GM12864 (cell line): ENCODE measurements around the gene AASDH.

Source experiments
- DNase-seq: peaks from one replicate; pipeline ENCODE4 v3.0.0-alpha.2; 2011; ENCODE audit warnings: low read depth
- H3K4me3 ChIP-seq: 2 replicates; pipeline ENCODE4 v1.5.1; 2011; ENCODE audit warnings: mild to moderate bottlenecking, low read depth, low read length, control low read depth
- CTCF ChIP-seq: IDR thresholded peaks from 2 replicates; pipeline ENCODE4 v1.5.1; 2011; ENCODE audit warnings: low read depth, mild to moderate bottlenecking, moderate library complexity, low read length, control low read depth, inconsistent platforms; ENCODE audit errors: missing control alignments

AASDH gene

GRCh38 chr4:56387023-56388001 lies at the start of gene AASDH:
TSS of gene AASDH (minus strand) at chr4:56387491. CDS start at chr4:56384299, 3,192 bp downstream.
- no peak for TF ChIP-seq CTCF
- DNase-seq: peak; percentile 80
- peak within 1 kb of the TSS; percentile 82 for H3K4me3 ChIP-seq

- peak within 1 kb of the TSS; percentile 93 for H3K4me3 ChIP-seq
- no peak for TF ChIP-seq CTCF
- peak; percentile 88 for DNase-seq
Measured at GRCh38 chr4:56435140-56435926, 48.0 kb upstream of the AASDH start, which contains the start of gene PPAT. TSS of gene PPAT (minus strand) at chr4:56435615. CDS start at chr4:56435477, 138 bp downstream.

GRCh38 chr4:56434599-56435139 lies 47.4 kb upstream of the AASDH start:
- no peak for DNase-seq
- TF ChIP-seq CTCF: no peak
- peak overlapping the region; percentile 93 for H3K4me3 ChIP-seq

GRCh38 chr4:56433280-56433679 lies 46.0 kb upstream of the AASDH start:
- H3K4me3 ChIP-seq: peak overlapping the region; percentile 93; the same call in 1 of the 2 replicates
- TF ChIP-seq CTCF: no peak
- no peak for DNase-seq

GRCh38 chr4:56430203-56430602 lies 42.9 kb upstream of the AASDH start:
- no peak overlapping the region for H3K4me3 ChIP-seq
- TF ChIP-seq CTCF: no peak
- no peak for DNase-seq

- no peak for TF ChIP-seq CTCF
- DNase-seq: no peak
- no peak overlapping the region for H3K4me3 ChIP-seq
Measured at GRCh38 chr4:56427179-56427578, 39.9 kb upstream of the AASDH start.
